ENCODE measurements around the gene RNF17.

GRCh38 chr13:24741791-24742190 lies 22.2 kb upstream of the RNF17 start:
- TF ChIP-seq, protein P1, sequence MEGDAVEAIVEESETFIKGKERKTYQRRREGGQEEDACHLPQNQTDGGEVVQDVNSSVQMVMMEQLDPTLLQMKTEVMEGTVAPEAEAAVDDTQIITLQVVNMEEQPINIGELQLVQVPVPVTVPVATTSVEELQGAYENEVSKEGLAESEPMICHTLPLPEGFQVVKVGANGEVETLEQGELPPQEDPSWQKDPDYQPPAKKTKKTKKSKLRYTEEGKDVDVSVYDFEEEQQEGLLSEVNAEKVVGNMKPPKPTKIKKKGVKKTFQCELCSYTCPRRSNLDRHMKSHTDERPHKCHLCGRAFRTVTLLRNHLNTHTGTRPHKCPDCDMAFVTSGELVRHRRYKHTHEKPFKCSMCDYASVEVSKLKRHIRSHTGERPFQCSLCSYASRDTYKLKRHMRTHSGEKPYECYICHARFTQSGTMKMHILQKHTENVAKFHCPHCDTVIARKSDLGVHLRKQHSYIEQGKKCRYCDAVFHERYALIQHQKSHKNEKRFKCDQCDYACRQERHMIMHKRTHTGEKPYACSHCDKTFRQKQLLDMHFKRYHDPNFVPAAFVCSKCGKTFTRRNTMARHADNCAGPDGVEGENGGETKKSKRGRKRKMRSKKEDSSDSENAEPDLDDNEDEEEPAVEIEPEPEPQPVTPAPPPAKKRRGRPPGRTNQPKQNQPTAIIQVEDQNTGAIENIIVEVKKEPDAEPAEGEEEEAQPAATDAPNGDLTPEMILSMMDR (IDR thresholded peaks at IDR 0.05; ENCODE audit: low read length): no peak
- TF ChIP-seq EZH2 (optimal IDR thresholded peaks at IDR 0.05; ENCODE audit: low read depth, low read length): no peak
- TF ChIP-seq EZH2phosphoT487 (IDR thresholded peaks at IDR 0.05; ENCODE audit: low read length): no peak

Measured in MM.1S (cell line).